Measurements from ENCODE around the gene HIGD1A.

Gene HIGD1A

GRCh38 chr3:42804106-42804830 lies at the start of gene HIGD1A:
HIGD1A (minus strand) TSS chr3:42804490; CDS start chr3:42794253, 10,237 bp downstream.
- DNase-seq: peak; percentile 95

- DNase-seq: peak; percentile 2
These were observed 49.5 kb upstream of the HIGD1A start for GRCh38 chr3:42853739-42854302.

GRCh38 chr3:42853056-42853455 lies 48.8 kb upstream of the HIGD1A start:
- DNase-seq: no peak

- no peak for DNase-seq
These were observed 48.2 kb upstream of the HIGD1A start for GRCh38 chr3:42852441-42852840.

- DNase-seq: no peak
These were observed 47.0 kb upstream of the HIGD1A start for GRCh38 chr3:42851228-42851834.

GRCh38 chr3:42850263-42850662 lies 46.0 kb upstream of the HIGD1A start:
- no peak for DNase-seq

GRCh38 chr3:42849017-42849416 lies 44.7 kb upstream of the HIGD1A start:
- no peak for DNase-seq

- no peak for DNase-seq
These were observed 43.4 kb upstream of the HIGD1A start for GRCh38 chr3:42847731-42848130.

- DNase-seq: no peak
These were observed 42.6 kb upstream of the HIGD1A start for GRCh38 chr3:42846685-42847522.

GRCh38 chr3:42844815-42845214 lies 40.5 kb upstream of the HIGD1A start:
- DNase-seq: no peak

- DNase-seq: no peak
These were observed 40.1 kb upstream of the HIGD1A start for GRCh38 chr3:42844412-42844713.

GRCh38 chr3:42843713-42844411 lies 39.6 kb upstream of the HIGD1A start:
- no peak for DNase-seq

GRCh38 chr3:42841332-42841731 lies 37.0 kb upstream of the HIGD1A start:
- DNase-seq: no peak

GRCh38 chr3:42839616-42840015 lies 35.3 kb upstream of the HIGD1A start:
- DNase-seq: peak; percentile 52

GRCh38 chr3:42838571-42838970 lies 34.3 kb upstream of the HIGD1A start:
- DNase-seq: no peak

GRCh38 chr3:42836150-42837123 lies 32.1 kb upstream of the HIGD1A start:
- DNase-seq: no peak

GRCh38 chr3:42831321-42831713 lies 27.0 kb upstream of the HIGD1A start:
- peak; percentile 61 for DNase-seq

- no peak for DNase-seq
These were observed 26.4 kb upstream of the HIGD1A start for GRCh38 chr3:42830437-42831320.

- DNase-seq: no peak
These were observed 25.5 kb upstream of the HIGD1A start for GRCh38 chr3:42829628-42830436.

All from right forelimb (tissue), 1 donor.